ENCODE data around the gene NRG2. TPM values are rescaled to one million over a fixed set of nuclear protein-coding genes. Genes with fewer than 3 reads are reported as not detected.

Gene NRG2
- total and polyA plus RNA-seq, 10 donors = 0.83 to 7.7 (median 4.4) TPM

DNA sequence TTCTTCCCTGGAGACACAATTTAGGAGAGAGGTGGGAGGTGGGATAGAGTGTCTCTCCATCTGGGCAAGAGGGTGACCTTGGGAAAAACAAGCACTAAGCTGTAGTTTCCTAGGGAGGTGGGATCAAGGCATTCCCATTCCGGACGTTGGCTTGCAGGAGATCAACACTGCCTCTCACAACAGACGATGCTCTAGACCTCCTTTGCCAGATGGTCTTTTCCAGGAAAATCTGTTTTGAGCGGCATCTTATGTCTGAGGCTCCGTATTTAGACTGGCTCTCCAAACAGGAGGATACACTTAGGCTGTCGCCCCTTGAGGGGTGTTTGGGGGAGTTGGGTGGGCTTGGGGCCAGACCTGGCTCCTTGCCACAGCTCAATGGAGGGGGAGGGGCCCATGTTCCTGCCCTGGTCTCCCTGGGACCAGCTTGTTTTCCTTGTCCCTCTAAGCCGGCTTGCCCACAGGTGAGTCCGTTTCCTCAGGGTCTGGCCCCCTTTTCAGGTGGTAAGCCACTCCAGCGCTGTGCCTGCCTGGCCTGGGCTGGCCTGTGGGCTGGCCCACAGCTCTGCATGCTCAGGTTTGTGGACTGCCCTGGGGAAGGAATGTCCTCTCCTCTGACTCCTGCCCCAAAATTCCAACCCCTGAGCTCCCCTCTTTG lies 245.1 kb downstream of the NRG2 start:
- Histone ChIP-seq H3K4me3 (no peak overlapping the region), H3K4me1 (peaks cover 9 to 18% (median 12%) of the 10 kb centered on the region in 6 donors), H3K27me3 (replicated peaks in 1 of 7) (peaks cover 8 to 95% (median 45%) of the 10 kb centered on the region in 7 donors), H3K9me3 (no peaks in the 10 kb centered on the region), H3K27ac (no peak overlapping the region), H3K36me3 (no peaks in the 10 kb centered on the region)
- WGBS, 5 donors = 59 to 78% (median 60%) methylated on average over 9 of the region's 9 CpGs
- TF ChIP-seq POLR2AphosphoS5 (IDR thresholded peaks at IDR 0.05) (no peak), POLR2A (IDR thresholded peaks at IDR 0.05) (no peak)
- TF ChIP-seq, protein P1, sequence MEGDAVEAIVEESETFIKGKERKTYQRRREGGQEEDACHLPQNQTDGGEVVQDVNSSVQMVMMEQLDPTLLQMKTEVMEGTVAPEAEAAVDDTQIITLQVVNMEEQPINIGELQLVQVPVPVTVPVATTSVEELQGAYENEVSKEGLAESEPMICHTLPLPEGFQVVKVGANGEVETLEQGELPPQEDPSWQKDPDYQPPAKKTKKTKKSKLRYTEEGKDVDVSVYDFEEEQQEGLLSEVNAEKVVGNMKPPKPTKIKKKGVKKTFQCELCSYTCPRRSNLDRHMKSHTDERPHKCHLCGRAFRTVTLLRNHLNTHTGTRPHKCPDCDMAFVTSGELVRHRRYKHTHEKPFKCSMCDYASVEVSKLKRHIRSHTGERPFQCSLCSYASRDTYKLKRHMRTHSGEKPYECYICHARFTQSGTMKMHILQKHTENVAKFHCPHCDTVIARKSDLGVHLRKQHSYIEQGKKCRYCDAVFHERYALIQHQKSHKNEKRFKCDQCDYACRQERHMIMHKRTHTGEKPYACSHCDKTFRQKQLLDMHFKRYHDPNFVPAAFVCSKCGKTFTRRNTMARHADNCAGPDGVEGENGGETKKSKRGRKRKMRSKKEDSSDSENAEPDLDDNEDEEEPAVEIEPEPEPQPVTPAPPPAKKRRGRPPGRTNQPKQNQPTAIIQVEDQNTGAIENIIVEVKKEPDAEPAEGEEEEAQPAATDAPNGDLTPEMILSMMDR (IDR thresholded peaks at IDR 0.05 in 8 of 11, conservative IDR thresholded peaks at IDR 0.05 in 3 of 11) = no peak
- DNase-seq = no peak
- intact Hi-C loops (cut with DNase I; ENCODE audit: low total_unique reads) = no loop called here

DNA sequence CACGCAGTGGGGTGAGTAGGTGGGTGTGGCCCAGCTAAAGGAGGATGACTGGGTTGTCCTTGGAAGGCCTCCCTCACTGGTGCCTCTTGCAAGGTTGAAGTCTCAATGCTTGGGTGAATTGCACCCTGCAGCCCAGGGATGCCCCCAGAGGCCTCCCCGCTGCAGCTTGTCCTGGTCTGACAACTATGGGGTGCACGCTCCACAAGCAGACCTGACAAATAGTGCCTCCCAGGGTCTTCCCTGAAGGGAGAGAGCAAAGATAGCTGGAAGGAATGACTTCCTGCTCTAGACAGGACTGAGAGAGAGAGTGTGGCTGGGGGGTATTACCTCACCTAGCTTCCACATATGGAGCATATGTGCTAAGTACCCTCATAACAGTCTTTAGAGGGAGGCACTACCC lies 245.8 kb downstream of the NRG2 start:
- Histone ChIP-seq H3K4me1 (peaks cover 9 to 18% (median 12%) of the 10 kb centered on the region in 6 donors), H3K36me3 (no peaks in the 10 kb centered on the region), H3K27me3 (replicated peaks in 1 of 7) (peaks cover 8 to 89% (median 45%) of the 10 kb centered on the region in 7 donors), H3K4me3 (no peak overlapping the region), H3K27ac (no peak overlapping the region), H3K9me3 (no peaks in the 10 kb centered on the region)
- intact Hi-C loops (cut with DNase I; ENCODE audit: low total_unique reads) = no loop called here
- TF ChIP-seq POLR2AphosphoS5 (IDR thresholded peaks at IDR 0.05) (no peak), POLR2A (IDR thresholded peaks at IDR 0.05) (no peak)
- no peak for DNase-seq
- 63 to 86% (median 72%) methylated on average over 1 to 3 of the region's 3 CpGs for WGBS, 5 donors

Small RNA genes within 50 kb of the gene (small RNA-seq; reads per million reads assigned to genes)
- 0 reads per million in 4 donors for gene RF00019

Other genes with a start within 250 kb of the NRG2 start
- under 1 TPM in 6 of 7 donors, not detected in 1; 0.09 to 0.42 (median 0.25) TPM for gene PSD2, start 247.5 kb downstream of the NRG2 start, total RNA-seq
- gene PSD2, start 247.5 kb downstream of the NRG2 start, polyA plus RNA-seq = under 1 TPM; 0.03 to 0.24 (median 0.05) TPM
- 10 to 100 TPM; 19.0 to 36.2 (median 28.2) TPM for gene PURA, start 70.8 kb upstream of the NRG2 start, total RNA-seq
- 1 to 10 TPM; 2.8 to 4.7 (median 3.0) TPM for gene PURA, start 70.8 kb upstream of the NRG2 start, polyA plus RNA-seq
- gene IGIP, start 82.6 kb upstream of the NRG2 start, total RNA-seq = 10 to 100 TPM in 5 of 7 donors, 1 to 10 TPM in 2; 8.1 to 20.4 (median 12.8) TPM
- gene IGIP, start 82.6 kb upstream of the NRG2 start, polyA plus RNA-seq = 1 to 10 TPM; 4.7 to 6.4 (median 4.9) TPM
- gene CYSTM1, start 131.9 kb upstream of the NRG2 start, total RNA-seq = 10 to 100 TPM; 28.5 to 78.3 (median 43.2) TPM
- gene CYSTM1, start 131.9 kb upstream of the NRG2 start, polyA plus RNA-seq = 10 to 100 TPM; 25.8 to 47.1 (median 33.4) TPM